ENCODE measurements around the gene ALKBH3.

The ALKBH3 gene

DNA sequence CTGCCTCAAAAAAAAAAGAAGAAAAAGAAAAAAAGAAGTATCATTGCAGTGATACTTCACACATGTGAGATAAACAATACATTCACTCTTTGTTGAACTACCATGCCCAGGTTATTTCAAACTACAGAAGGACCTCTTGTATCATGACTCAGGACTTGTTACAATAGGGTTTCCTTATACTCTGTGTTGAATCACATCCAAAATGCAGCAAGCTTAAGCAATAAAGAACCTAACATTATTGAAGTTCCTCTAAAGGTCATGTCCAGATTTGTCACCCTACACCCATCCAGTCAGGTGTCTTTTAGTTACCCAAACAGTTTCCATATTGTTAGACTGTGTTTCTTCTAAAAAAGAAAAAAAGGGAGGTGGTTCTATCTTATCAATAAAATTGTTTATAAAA lies 26.9 kb upstream of the ALKBH3 start:
- TF ChIP-seq TAF1 (IDR thresholded peaks at IDR 0.05; ENCODE audit: borderline replicate concordance, insufficient read depth, low read length) (no peak), POLR2AphosphoS5 (IDR thresholded peaks at IDR 0.05; ENCODE audit: low read depth, low read length) (no peak), SIN3A (IDR thresholded peaks at IDR 0.05; ENCODE audit: borderline replicate concordance, insufficient read depth, low read length) (no peak), FOXP2 (optimal IDR thresholded peaks at IDR 0.05; ENCODE audit: borderline replicate concordance, extremely low read depth, extremely low read length, insufficient read depth) (no peak)
- TF ChIP-seq, protein P1, sequence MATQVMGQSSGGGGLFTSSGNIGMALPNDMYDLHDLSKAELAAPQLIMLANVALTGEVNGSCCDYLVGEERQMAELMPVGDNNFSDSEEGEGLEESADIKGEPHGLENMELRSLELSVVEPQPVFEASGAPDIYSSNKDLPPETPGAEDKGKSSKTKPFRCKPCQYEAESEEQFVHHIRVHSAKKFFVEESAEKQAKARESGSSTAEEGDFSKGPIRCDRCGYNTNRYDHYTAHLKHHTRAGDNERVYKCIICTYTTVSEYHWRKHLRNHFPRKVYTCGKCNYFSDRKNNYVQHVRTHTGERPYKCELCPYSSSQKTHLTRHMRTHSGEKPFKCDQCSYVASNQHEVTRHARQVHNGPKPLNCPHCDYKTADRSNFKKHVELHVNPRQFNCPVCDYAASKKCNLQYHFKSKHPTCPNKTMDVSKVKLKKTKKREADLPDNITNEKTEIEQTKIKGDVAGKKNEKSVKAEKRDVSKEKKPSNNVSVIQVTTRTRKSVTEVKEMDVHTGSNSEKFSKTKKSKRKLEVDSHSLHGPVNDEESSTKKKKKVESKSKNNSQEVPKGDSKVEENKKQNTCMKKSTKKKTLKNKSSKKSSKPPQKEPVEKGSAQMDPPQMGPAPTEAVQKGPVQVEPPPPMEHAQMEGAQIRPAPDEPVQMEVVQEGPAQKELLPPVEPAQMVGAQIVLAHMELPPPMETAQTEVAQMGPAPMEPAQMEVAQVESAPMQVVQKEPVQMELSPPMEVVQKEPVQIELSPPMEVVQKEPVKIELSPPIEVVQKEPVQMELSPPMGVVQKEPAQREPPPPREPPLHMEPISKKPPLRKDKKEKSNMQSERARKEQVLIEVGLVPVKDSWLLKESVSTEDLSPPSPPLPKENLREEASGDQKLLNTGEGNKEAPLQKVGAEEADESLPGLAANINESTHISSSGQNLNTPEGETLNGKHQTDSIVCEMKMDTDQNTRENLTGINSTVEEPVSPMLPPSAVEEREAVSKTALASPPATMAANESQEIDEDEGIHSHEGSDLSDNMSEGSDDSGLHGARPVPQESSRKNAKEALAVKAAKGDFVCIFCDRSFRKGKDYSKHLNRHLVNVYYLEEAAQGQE (IDR thresholded peaks at IDR 0.05; ENCODE audit: insufficient read depth in 1 of 2, low read depth in 2 of 2, low read length in 2 of 2), result no peak

DNA sequence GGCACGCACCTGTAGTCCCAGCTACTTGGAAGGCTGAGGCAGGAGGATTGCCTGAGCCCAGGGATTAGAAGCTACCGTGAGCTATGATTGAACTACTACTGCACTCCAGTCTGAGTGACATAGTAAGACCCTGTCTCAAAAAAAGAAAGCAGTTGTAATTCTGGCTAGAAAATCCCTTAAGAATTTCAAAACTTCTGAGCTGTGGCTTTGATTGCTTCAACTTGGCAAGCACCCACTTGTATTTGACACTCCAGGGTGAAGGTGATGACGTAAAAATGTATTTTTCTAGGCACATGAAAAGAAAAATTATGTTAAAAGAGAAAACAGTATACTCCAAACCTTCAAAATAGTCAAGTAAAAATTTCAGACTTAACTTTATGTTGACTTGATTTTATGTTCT lies 23.6 kb upstream of the ALKBH3 start:
- TF ChIP-seq POLR2AphosphoS5 (IDR thresholded peaks at IDR 0.05; ENCODE audit: low read depth, low read length) (no peak), SIN3A (IDR thresholded peaks at IDR 0.05; ENCODE audit: borderline replicate concordance, insufficient read depth, low read length) (no peak), FOXP2 (optimal IDR thresholded peaks at IDR 0.05; ENCODE audit: borderline replicate concordance, extremely low read depth, extremely low read length, insufficient read depth) (no peak), TAF1 (IDR thresholded peaks at IDR 0.05; ENCODE audit: borderline replicate concordance, insufficient read depth, low read length) (no peak)
- TF ChIP-seq, protein P1 (IDR thresholded peaks at IDR 0.05; ENCODE audit: insufficient read depth in 1 of 2, low read depth in 2 of 2, low read length in 2 of 2), result no peak

DNA sequence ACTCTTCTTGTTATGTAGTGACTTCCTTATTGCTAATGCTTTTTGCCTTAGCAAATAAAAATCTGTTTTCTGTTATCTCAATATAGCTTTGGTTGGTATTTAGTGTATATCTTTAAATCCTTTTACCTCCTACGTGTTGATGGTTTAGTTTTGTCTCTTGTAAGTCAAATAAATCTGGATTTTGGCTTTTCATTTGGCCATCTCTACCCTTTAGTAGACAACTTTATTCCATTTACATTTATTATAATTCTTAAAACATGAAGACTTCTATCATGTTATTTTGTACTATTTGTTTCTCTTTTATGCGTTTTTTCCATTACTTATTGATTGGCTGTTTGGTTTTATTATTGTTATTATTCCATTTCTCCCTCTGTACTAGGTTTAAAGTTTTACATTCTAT lies 19.5 kb upstream of the ALKBH3 start:
- TF ChIP-seq POLR2AphosphoS5 (IDR thresholded peaks at IDR 0.05; ENCODE audit: low read depth, low read length) (no peak), TAF1 (IDR thresholded peaks at IDR 0.05; ENCODE audit: borderline replicate concordance, insufficient read depth, low read length) (no peak), FOXP2 (optimal IDR thresholded peaks at IDR 0.05; ENCODE audit: borderline replicate concordance, extremely low read depth, extremely low read length, insufficient read depth) (no peak), SIN3A (IDR thresholded peaks at IDR 0.05; ENCODE audit: borderline replicate concordance, insufficient read depth, low read length) (no peak)
- TF ChIP-seq, protein P1 (IDR thresholded peaks at IDR 0.05; ENCODE audit: insufficient read depth in 1 of 2, low read depth in 2 of 2, low read length in 2 of 2), result no peak

DNA sequence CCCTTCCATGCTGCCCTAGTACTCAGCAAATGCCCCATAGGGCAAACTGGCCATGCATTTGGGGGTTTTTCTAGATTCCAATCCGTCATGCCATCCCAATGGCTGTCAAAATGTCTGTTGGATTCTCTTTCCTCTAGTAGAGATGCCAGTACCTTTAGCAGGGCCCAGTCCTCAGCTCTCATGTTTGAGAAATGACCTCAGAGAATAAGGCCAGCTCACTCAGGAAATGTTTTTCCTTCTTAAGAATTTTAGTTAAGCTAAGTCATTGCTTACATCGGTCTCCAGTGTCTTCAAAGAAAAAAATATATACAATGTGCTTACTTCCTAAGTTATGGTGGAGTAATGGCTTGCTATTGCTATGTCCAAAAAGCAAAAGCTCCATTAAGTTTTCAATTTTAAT lies 14.1 kb upstream of the ALKBH3 start:
- TF ChIP-seq POLR2AphosphoS5 (IDR thresholded peaks at IDR 0.05; ENCODE audit: low read depth, low read length), result no peak
- no peak for TF ChIP-seq FOXP2 (optimal IDR thresholded peaks at IDR 0.05; ENCODE audit: borderline replicate concordance, extremely low read depth, extremely low read length, insufficient read depth)
- TF ChIP-seq TAF1 (IDR thresholded peaks at IDR 0.05; ENCODE audit: borderline replicate concordance, insufficient read depth, low read length), result no peak
- TF ChIP-seq, protein P1 (IDR thresholded peaks at IDR 0.05; ENCODE audit: insufficient read depth in 1 of 2, low read depth in 2 of 2, low read length in 2 of 2), result no peak
- no peak for TF ChIP-seq SIN3A (IDR thresholded peaks at IDR 0.05; ENCODE audit: borderline replicate concordance, insufficient read depth, low read length)

DNA sequence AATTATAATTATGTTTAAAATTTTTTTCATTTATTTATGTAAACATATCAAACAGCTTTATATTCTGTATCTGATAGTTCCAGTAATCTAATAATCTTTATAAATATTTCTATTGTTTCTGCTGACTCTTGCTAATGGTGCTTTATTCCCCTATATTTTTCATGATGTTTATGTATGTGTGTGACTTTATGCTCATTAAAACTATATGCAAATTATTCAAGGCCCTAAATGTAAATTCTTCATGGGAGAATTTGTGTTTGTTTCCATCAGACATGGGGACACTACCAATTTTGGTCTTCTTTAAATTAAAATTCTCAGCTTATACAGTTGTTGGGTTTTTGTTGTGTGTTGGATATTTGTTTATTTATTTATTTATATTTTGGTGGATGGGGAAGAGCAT lies 13.7 kb upstream of the ALKBH3 start:
- TF ChIP-seq FOXP2 (optimal IDR thresholded peaks at IDR 0.05; ENCODE audit: borderline replicate concordance, extremely low read depth, extremely low read length, insufficient read depth), result no peak
- TF ChIP-seq TAF1 (IDR thresholded peaks at IDR 0.05; ENCODE audit: borderline replicate concordance, insufficient read depth, low read length), result no peak
- no peak for TF ChIP-seq SIN3A (IDR thresholded peaks at IDR 0.05; ENCODE audit: borderline replicate concordance, insufficient read depth, low read length)
- no peak for TF ChIP-seq POLR2AphosphoS5 (IDR thresholded peaks at IDR 0.05; ENCODE audit: low read depth, low read length)
- TF ChIP-seq, protein P1 (IDR thresholded peaks at IDR 0.05; ENCODE audit: insufficient read depth in 1 of 2, low read depth in 2 of 2, low read length in 2 of 2), result no peak

Data from PFSK-1 (cell line).